Left lobe of liver (tissue), 2 donors: ENCODE results near the gene RHOXF2B. TPM values are rescaled to one million over a fixed set of nuclear protein-coding genes. Genes with fewer than 3 reads are reported as not detected.
A peak's percentile ranks its signal among the peaks of the same experiment; 100 is the strongest.
"Not testable (repeated sequence)": the region's sequence is repeated elsewhere in the genome, so short reads cannot be mapped to it uniquely, and the experiment has no call there.

Source experiments
- ATAC-seq: fragments of 200-7000 bp; cut with Tn5 transposase; one replicate; pipeline ENCODE4 v1.9.1; 2020; ENCODE audit warnings: mild to moderate bottlenecking, moderate library complexity
- DNase-seq: peaks from one replicate; pipeline ENCODE4 v3.0.0-alpha.2; 2020; ENCODE audit warnings: low spot score
- total RNA-seq: library from RNA; stranded (reverse); gene quantifications from one replicate; pipeline ENCODE4 v1.2.1, GENCODE V29; 2021
- donor health status: DM: no; HTN: no; CAD: no; lungs with moderate emphysema.
- donor health status: DM: no; HTN: yes; CAD: no.

Gene RHOXF2B
- 0.10 TPM for total RNA-seq

DNA sequence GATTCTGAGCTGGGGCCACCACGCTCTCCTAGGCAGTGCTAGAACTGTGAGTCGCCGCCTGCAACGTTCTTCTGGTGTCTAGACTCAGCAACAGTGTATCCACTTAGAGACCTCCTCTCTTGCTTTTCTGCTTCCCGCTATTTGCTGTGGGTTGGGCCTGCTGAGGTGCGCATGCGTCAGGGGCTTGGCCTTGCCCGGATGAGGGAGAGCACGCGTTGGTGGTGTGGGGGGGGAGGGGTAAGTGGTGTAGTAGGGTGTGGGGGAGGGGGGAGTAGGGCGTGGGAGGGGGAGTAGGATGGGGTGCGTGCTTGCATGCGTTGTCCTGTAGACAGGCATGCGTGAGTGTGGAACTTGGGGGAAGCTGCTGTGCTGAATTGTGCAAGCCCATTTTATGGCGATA, at the start of gene RHOXF2B:
RHOXF2B (minus strand) TSS at position 101 of the 400 bp plus-strand sequence. CDS start 138 bp downstream, outside the sequence.
- DNase-seq: not testable (repeated sequence)

GRCh38 chrX:120125444-120125843, 48.0 kb upstream of the RHOXF2B start:
- DNase-seq: no peak

More for the DNA sequence above, at the start of gene RHOXF2B:
- not testable (repeated sequence) for ATAC-seq

GRCh38 chrX:120120223-120120622, 42.7 kb upstream of the RHOXF2B start:
- ATAC-seq: no peak

More at GRCh38 chrX:120125444-120125843, 48.0 kb upstream of the RHOXF2B start:
- ATAC-seq: peak; percentile 71

DNA sequence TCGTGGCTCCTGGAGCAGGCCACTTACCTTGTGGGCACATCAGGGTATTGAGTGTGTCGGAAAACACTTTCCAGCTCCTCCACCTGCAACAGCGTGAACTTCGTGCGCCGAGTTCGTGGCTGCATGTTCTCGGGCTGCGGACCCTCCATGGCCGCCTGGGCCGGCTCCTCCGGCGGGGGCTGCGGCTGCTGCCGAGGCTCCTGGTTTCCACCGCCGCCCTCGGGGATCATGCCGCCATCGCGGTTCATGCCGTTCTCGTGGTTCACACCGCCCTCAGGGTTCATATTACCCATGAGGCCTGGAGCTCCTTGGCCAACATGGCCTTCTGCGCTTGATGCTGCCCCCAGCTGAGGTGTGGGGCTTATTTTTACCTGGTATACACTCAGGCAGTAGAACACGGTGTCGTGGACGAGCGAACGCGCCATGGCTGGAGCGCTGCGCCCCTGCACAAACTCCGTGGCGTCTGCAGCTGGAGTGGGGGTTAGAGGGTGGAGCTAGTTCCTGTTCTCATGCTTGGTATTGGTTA, 38.0 kb upstream of the RHOXF2B start, which contains the start of gene RHOXF1:
RHOXF1 (minus strand) TSS at position 476 of the 526 bp plus-strand sequence; CDS start at position 425, 51 bp downstream.
- DNase-seq (no peak), ATAC-seq (no peak)

More at GRCh38 chrX:120120223-120120622, 42.7 kb upstream of the RHOXF2B start:
- DNase-seq: no peak

- no peak for DNase-seq
- no peak for ATAC-seq
Observed at GRCh38 chrX:120111611-120112010, 34.1 kb upstream of the RHOXF2B start.

- no peak for DNase-seq
- ATAC-seq: no peak
Observed at GRCh38 chrX:120109378-120109777, 31.9 kb upstream of the RHOXF2B start.

DNA sequence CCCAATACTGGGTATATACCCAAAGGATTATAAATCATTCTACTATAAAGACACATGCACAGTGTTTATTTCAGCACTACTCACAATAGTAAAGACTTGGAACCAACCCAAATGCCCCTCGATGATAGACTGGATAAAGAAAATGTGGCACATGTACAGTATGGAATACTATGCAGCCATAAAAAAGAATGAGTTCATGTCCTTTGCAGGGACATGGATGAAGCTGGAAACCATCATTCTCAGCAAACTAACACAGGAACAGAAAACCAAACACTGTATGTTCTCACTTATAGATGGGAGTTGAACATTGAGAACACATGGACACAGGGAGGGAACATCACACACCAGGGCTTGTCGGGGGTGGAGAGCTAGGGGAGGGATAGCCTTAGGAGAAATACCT, 27.2 kb upstream of the RHOXF2B start:
- ATAC-seq: not testable (repeated sequence)

GRCh38 chrX:120101057-120101456, 23.6 kb upstream of the RHOXF2B start:
- ATAC-seq: not testable (repeated sequence)

More for the DNA sequence above, 27.2 kb upstream of the RHOXF2B start:
- not testable (repeated sequence) for DNase-seq

DNA sequence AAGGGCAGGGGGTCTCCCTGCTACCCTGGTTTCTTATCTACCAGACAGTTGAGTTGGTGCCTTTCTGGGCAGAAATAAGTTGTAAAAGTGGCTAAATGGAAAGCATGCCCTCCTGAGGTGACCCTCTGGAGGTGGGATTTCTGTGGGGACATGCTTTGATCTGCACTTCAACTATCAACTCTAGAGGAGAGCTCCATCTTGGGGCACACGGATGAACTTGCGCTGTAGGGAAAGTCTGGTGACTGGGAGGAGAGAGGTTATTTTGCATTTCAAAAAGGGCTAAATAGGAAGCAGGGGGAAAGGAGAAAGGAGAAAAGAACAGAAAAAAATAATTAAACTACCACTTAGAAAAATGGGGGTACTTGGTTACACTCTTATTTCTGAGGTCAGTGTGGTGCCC, 12.7 kb upstream of the RHOXF2B start:
- ATAC-seq (no peak), DNase-seq (no peak)

More at GRCh38 chrX:120101057-120101456, 23.6 kb upstream of the RHOXF2B start:
- not testable (repeated sequence) for DNase-seq

DNA sequence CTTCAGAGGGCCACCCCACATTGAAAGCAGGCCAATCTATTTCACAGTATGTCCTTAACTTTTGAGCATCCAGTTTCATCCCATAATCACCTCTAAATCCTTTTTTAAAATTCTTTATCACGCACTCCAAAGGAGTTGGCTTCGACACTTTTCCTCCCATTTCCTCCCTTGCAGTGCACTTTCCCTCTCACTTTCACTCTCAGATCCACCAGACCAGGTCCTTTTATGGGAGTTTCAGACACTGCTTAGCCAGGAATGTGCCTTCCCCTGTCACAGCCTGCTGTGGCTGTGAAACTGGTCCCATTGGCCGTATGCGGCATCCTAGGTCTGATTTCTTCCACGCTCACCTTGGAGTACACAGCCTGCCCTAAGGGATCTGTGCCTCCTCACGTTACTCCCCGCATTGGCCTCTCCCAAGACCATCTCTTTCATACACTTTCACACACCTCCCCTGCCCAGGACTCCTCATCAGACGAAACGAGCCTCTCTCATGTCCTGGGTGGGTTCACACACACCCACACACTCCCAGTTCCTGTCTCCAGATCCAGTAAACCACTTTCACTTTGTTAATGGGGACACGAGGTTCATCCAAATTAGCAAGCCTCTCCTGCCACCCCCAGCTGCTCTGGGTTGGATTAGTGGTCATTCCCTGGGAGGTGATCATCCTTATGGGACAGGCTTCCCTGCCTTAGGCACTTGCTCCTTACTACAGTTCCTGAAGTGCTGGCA, 10.0 kb upstream of the RHOXF2B start:
- ATAC-seq (no peak), DNase-seq (no peak)

- not testable (repeated sequence) for DNase-seq
- peak; percentile 68 for ATAC-seq
Observed at GRCh38 chrX:120085553-120086185, 8.2 kb upstream of the RHOXF2B start.

DNA sequence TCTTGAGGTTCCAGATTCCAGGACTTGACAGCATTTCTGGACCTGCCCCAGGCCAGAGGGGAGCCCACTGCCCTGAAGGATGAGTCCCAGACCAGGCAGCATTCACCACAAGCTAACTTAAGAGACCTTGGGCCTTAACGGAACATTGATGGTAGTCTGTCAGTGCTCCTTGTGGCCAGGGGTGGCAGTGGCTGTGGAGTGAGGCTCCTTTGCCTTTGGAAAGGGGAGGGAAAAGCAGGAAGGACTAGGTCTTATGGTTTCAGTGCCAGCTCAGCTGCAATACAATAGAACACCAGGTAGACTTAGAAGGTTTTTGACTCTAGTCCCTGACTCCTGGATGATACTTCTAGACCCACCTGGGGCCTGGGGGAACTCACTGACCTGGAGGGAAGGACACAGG, 11.3 kb downstream of the RHOXF2B start:
- not testable (repeated sequence) for DNase-seq, ATAC-seq

GRCh38 chrX:120042712-120043111, 34.8 kb downstream of the RHOXF2B start:
- ATAC-seq, DNase-seq: not testable (repeated sequence)

DNA sequence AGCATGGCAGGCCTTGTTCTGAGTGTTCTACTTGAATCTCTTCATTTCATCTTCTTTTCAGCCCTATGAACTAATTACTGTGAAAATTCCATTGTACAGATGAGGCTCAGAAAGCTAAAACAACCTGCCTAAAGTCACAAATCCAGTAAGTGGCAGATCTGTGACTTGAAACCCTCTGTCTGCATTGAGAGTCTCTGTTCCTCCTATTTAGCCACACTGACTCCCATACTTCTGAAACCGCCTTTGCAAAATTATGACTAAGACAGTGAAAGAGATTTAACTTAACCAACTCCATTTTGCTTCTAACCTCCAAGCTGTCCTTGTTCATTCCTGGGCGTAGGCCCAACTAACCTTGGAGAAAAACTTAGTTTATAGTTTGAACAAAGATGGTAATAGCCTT, 35.2 kb downstream of the RHOXF2B start:
- DNase-seq, ATAC-seq: not testable (repeated sequence)

GRCh38 chrX:120040176-120040575, 37.3 kb downstream of the RHOXF2B start:
- not testable (repeated sequence) for DNase-seq
- ATAC-seq: peak; percentile 49

GRCh38 chrX:120039087-120039733, 38.3 kb downstream of the RHOXF2B start:
- DNase-seq: not testable (repeated sequence)
- peak; percentile 65 for ATAC-seq

- DNase-seq: no peak
- no peak for ATAC-seq
Observed at GRCh38 chrX:120036704-120037103, 40.8 kb downstream of the RHOXF2B start.

- DNase-seq, ATAC-seq: not testable (repeated sequence)
Observed at GRCh38 chrX:120035522-120036309, 41.8 kb downstream of the RHOXF2B start.

DNA sequence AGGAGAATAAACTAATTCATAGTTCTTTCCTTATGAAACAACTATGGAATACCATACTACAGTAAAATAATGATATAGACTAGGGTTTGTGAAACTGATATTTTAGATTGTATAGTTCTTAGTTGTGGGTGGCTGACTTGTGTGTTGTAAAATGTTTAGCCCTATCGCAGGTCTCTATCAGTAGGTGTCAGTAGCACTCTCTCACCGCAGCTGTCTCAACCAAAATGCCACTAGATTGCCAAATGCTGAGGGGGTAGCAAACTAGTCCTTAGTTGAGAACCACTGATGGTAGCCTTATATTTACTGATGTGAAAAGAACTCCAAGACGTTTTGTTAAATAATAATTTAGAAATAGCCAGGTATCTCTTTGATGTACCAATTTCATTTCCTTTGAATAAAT, 48.1 kb downstream of the RHOXF2B start:
- ATAC-seq: no peak
- no peak for DNase-seq

- DNase-seq (no peak), ATAC-seq (no peak)
Observed at GRCh38 chrX:120023259-120023658, 54.2 kb downstream of the RHOXF2B start.
